ENCODE data around the gene MICA.

DNA sequence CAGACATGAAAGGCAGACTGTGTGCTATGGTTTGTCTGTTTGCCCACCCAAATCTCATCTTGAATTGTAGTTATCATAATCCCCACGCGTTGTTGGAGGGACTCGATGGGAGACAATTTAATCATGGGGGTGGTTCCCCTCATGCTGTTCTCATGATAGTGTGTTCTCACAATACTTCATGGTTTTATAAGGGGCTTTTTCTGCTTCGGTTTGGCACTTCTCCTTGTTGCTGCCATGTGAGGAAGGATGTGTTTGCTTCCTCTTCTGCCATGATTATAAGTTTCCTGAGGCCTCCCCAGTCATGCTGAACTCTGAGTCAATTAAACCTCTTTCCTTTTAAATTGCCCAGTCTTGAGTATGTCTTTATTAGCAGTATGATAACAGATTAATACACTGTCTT lies 47.4 kb downstream of the MICA start:
- TF ChIP-seq POLR2A (IDR thresholded peaks at IDR 0.05) (no peak), CTCF (IDR thresholded peaks at IDR 0.05) (no peak), EP300 (IDR thresholded peaks at IDR 0.05) (no peak)

Data from tibial nerve (tissue), 4 donors.